NCI-H187 treated with DMSO at 0.1 percent for 48 hours (cell line): ENCODE data around the gene EXOC3.

Source experiments
- DNase-seq: peaks from one replicate; lab custom pipeline; 2025; lab: John Stamatoyannopoulos, UW

The EXOC3 gene

DNA sequence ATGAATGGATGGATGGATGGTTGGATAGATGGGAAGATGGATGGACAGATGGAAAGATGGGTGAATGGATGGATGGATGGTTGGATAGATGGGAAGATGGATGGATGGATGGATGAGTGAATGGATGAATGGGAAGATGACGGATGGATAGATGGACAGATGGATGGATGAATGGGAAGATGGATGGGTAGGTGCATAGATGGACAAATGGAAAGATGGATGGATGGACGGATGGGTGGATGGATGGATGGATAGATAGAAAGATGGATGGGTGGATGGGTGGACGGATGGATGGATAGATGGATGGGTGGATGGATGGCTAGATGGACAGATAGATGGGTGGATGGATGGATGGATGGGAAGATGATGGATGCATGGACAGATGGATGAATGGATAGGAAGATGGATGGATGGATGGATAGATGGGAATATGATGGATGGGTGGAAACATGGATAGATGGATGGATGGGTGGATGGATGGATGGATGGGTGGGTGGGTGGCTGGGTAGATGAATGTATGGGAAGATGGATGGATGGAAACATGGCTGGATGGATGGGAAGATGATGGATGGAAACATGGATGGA is 16.5 kb upstream of the EXOC3 start:
- DNase-seq: no peak

DNA sequence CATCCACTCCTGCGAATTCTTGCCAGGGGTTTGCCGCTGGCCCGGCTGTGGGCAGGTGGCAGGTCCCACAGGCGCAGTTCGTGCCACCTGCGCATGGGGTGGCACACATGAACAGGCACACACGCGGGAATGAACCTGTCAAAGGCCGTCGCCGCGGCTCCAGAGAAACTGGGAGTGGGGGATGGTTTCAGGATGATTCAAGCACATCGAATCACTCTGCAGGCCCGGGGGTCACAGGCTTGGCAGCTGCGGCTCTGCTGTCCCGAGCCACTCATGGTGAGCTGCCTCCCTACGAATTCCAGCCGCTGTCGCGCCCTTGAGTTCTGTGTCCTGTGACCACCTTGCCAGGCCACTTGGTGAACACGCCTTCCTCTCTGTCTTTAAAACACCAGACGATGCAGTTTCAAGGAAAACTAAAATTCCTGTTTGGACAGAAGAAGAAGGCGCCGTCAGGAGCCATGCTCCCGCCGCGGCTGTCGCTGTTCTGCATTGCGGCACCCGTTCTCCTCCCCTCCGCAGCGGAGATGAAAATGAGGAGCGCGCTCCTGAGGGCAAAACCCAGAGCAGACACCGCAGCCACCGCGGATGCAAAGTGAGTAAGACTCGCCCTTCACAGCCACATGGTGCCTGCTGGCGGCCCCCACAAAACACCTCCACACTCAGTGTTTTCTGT is 15.4 kb upstream of the EXOC3 start:
- no peak for DNase-seq

DNA sequence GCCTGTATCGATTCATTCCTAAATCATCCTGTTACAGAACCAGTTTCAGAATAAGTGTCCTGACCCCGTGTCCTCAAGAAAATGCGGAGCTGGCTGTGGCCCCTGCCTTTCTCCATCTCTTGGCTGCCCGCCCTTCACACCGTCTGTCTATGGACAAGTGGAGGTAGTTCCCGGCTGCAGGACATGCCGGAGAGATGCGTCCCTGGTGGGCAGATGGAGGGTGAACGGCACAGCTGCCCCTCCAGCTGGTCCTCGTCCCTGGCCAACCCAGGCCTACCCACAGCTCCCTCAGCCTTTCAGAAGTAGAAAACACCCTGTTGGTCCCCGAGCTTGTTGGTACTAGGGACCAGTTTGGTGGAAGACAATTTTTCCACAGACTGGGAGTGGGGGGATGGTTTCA is 14.8 kb upstream of the EXOC3 start:
- no peak for DNase-seq

- DNase-seq: no peak
These were observed 14.1 kb upstream of the EXOC3 start for GRCh38 chr5:428754-429452.

DNA sequence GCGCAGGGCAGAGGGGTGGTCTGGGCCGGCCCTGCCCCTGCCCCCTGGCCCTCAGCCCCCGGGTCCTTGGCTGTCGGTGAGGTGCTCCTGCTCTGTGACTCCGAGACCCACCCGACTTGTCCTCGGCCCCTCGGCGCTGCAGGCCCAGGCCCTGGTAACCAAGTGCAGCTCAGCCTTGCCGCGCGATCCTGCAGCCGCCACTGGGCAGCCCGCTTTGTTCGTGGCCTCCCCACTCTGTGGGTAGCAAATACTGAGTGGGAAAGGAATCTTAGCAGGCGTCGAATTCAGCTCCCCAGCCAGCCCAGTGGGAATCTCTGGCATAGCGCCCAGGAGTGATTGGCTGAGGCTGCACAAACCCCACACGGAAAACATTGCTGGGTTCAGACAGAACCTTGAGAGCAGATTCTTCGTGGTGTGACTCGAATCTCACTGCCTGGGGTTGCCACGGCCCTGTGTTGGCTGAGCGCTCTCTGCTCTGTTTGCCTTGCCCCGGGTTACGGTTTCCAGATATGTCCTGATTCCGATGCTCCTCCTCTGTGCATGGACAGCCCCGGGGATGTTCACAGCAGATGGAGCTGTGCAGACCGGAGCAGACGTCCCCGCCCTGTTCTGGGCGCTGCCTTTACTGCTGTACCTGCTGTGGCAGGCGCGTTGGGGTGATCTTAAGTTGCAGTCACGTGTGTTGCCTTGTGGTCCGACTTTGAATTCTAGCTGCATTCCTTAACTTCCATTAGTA is 13.4 kb upstream of the EXOC3 start:
- no peak for DNase-seq

- DNase-seq: no peak
These were observed 12.6 kb upstream of the EXOC3 start for GRCh38 chr5:430214-430925.

GRCh38 chr5:431001-431710 is 11.8 kb upstream of the EXOC3 start:
- DNase-seq: no peak

GRCh38 chr5:431711-432050 is 11.3 kb upstream of the EXOC3 start:
- DNase-seq: no peak

DNA sequence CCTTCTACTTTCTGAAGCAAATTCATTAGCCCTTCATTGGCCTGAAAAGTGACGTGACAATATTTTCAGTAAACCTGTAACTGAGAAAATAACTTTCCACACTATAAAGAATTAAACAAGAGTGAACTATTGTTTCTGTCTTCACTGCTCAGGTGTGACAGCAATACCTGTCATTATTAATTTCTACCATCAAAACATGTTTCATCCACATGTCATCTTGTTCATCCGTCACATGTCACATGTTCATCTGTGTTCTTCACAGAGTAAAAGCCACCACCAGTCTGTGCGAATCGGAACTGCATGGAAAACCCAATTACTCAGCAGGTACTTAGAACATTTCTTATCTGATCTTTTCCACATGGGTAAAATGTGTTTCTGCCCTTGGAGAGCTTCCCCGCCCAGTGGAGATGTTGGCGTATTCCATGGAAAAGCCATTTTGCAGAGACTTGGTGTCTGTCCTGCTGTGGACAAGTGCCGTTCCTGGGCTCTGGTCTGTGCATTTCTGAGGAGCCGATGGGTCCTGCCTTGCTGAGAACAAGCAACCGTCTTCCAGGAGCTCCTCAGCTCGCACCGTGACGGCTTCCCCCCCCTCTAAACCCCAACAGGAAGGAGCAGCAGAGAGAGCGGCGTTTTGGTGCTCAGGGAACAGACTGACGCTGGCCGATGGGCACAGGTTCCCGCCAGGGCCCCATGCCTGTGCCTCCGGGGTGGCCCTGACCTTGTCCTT is 10.6 kb upstream of the EXOC3 start:
- no peak for DNase-seq

GRCh38 chr5:432928-433791 is 9.8 kb upstream of the EXOC3 start:
- no peak for DNase-seq

DNA sequence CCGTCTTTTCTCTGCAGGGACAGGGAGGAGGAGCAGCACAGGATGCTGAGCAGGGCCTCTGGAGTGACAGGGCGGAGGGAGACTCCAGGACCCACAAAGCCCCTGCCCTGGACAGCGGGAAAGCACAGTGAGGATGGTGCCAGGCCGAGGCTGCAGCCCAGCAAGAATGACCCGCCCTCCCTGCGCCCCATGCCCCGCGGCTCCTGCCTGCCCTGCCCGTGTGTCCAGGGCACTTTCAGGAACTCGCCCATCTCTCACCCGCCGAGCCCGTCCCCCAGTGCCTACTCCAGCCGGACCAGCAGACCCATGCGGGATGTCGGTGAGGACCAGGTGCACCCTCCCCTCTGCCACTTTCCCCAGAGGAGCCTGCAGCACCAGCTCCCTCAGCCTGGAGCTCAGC is 9.1 kb upstream of the EXOC3 start:
- no peak for DNase-seq

- DNase-seq: no peak
These were observed 8.4 kb upstream of the EXOC3 start for GRCh38 chr5:434443-435146.

DNA sequence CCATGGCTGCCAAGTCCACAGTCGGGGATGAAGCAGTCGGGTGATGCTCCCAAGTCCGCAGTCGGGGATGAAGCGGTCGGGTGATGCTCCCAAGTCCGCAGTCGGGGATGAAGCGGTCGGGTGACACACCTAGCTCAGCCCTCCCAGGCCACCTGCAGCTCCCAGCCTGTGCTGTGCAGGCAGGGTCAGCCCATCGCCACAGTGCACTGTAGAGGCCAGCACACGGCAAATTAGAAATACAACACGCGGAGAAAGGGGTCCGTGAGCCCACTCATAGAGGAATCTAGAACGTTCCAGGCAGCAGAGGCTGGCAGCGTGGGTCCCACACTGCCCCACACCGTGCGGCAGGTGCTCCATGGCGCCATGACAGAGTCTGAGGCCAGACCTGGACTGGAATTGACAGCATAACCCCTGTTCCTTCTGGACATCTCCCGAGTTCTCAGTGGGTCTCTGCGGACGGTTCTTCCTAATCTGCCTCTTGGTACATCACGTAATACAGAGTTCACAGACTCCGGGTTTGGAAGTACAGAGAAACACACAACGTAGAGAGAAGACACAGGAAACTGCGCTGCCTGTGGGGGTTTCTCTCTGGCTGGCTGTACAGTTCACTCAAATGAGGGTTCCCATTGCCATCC is 7.7 kb upstream of the EXOC3 start:
- DNase-seq: no peak

DNA sequence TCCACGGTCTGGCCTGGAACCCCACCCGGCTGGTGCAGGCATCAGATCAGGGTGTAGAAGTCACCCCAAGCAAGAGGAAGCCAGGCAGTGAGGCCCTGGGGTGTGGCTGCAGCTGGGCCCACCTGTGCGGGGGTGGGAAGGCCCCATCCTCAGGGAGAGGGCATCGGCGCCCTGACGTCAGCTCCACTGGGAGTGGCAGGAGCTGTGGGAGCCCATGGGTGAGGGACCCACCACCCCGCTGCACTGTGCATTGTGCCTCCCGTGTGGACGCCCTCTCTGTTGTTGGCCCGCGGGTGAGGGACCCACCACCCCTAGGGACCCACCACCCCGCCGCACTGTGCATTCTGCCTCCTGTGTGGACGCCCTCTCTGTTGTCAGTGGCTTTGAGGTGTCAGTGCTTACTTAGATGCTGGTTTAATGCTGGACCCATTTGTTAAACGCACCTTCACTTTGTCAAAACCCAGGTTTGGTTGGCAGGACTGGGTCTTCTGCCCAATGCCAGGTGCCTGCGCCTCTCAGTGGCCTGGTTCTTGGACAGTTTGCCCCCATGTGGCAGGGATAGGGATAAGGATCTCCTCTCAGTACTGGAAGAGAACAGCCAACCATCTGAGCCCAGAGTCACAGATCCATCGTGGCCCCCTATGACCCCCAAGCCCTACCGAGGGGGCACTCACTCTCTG is 6.9 kb upstream of the EXOC3 start:
- no peak for DNase-seq

- DNase-seq: no peak
These were observed 6.4 kb upstream of the EXOC3 start for GRCh38 chr5:436641-436975.

DNA sequence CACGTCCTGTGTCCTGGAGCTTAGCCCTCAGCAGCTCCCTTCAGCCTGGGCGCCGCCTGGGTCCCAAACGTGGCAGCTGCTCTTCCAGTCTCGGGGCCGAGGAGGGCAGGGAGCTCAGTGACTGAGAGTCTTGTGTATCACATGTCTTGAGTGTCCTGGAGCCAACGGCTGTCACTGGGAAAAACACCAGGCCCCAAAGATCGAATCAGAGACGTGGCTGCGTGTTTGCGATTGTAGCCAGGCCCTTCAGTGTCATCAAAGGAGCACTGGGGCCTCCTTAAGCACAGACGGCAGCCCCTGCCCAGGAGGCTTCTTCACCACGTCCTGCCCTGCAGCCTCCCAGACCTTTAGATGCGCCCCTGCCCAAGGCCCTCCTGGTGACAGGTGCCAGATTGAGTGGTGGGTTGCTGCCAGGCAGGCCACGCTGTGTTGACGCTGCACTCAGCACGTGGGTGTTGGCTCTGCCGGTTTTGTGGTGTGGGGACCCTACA is 5.7 kb upstream of the EXOC3 start:
- no peak for DNase-seq

GRCh38 chr5:438481-438981 is 4.4 kb upstream of the EXOC3 start:
- no peak for DNase-seq

DNA sequence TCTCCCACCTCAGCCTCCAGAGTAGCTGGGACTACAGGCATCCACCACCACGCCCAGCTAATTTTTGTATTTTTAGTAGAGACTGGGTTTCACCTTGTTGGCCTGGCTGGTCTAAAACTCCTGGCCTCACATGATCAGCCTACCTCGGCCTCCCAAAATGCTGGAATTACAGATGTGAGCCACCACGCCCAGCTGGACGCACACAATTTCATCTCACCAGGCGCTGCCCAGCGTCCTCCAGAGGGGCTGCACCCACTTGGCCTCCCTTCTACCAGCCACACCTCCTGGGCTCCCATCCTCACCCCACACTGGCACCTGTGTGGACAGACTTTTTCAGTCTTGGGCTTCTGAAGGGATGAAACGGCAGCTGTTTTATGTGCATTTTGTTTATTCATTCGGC is 3.8 kb upstream of the EXOC3 start:
- DNase-seq: no peak
